Measurements from ENCODE around the gene OR2C3. TPM values are rescaled to one million over a fixed set of nuclear protein-coding genes. Genes with fewer than 3 reads are reported as not detected.

The OR2C3 gene
- total RNA-seq, 2 experiments from 2014 or later, result 0.02 TPM; not detected in 1

DNA sequence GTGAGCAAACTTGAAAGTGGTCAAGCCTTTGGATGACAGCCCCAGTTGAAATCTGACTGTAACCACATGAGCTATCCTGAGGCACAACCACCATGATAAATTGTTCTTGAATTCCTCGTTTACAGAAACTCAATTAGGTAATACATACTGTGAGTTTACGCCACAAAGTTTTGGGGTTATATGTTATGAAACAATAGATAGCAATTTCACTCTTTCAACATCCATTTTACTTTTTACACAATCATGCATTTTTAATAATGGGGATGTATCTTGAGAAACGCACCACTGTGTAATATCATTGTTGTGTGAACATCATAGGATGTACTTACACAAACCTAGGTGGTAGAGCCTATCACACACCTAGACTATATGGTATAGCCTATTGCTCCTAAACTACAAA lies 35.4 kb downstream of the OR2C3 start:
- no peaks in the 10 kb centered on the region for H3K9me3 Mint-ChIP-seq
- no peak overlapping the region for H3K4me3 Mint-ChIP-seq
- ChIA-PET CTCF (interaction anchor here (0.8 to 1.3 kb wide), 3 partner anchors 29 to 111 kb away, joined by 3 read pairs; no protein-coding TSS in a partner anchor), POLR2A (no interaction called here)
- TF ChIP-seq, protein P1, sequence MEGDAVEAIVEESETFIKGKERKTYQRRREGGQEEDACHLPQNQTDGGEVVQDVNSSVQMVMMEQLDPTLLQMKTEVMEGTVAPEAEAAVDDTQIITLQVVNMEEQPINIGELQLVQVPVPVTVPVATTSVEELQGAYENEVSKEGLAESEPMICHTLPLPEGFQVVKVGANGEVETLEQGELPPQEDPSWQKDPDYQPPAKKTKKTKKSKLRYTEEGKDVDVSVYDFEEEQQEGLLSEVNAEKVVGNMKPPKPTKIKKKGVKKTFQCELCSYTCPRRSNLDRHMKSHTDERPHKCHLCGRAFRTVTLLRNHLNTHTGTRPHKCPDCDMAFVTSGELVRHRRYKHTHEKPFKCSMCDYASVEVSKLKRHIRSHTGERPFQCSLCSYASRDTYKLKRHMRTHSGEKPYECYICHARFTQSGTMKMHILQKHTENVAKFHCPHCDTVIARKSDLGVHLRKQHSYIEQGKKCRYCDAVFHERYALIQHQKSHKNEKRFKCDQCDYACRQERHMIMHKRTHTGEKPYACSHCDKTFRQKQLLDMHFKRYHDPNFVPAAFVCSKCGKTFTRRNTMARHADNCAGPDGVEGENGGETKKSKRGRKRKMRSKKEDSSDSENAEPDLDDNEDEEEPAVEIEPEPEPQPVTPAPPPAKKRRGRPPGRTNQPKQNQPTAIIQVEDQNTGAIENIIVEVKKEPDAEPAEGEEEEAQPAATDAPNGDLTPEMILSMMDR (IDR thresholded peaks at IDR 0.05), result no peak
- H3K27me3 Mint-ChIP-seq, result peaks cover 8% of the 10 kb centered on the region
- no peak overlapping the region for H3K27ac Mint-ChIP-seq
- no peak for DNase-seq
- no peaks in the 10 kb centered on the region for H3K4me1 Mint-ChIP-seq (ENCODE audit: low read depth)
- H3K36me3 Mint-ChIP-seq (ENCODE audit: low read depth), result no peaks in the 10 kb centered on the region
- no peak for ATAC-seq
- intact Hi-C loops (cut with micrococcal nuclease), result no loop called here

- Mint-ChIP-seq H3K27ac (no peak overlapping the region), H3K27me3 (peaks cover 22% of the 10 kb centered on the region), H3K36me3 (ENCODE audit: low read depth) (no peaks in the 10 kb centered on the region), H3K4me1 (ENCODE audit: low read depth) (no peaks in the 10 kb centered on the region), H3K4me3 (no peak overlapping the region), H3K9me3 (no peaks in the 10 kb centered on the region)
- intact Hi-C loops (cut with micrococcal nuclease), result no loop called here
- ATAC-seq (no peak), DNase-seq (no peak)
- ChIA-PET CTCF (interaction anchor here (0.9 kb wide), 1 partner anchor 10 kb away, joined by 4 read pairs; no protein-coding TSS in a partner anchor), POLR2A (no interaction called here)
- TF ChIP-seq, protein P1 (IDR thresholded peaks at IDR 0.05), result no peak
Measured at GRCh38 chr1:247496581-247497285, 39.5 kb downstream of the OR2C3 start.

DNA sequence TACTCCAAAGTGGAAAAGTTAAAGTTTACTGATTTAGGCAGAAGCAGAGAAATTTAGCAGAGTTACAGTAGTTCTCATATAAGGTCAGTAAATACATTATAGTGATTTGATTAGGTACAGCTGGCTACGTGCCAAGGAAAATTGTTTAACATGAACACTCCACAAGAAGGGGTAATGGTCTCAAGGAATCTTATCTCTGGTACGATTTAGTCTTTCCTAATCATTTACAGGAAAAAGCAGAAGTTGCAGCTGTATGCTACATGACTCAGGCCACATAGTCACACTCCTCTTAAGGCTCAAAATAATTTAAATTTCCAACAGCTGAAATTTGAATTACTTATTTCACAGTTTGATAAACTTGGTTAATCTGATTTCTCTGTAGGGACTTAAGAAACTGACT lies 41.5 kb downstream of the OR2C3 start:
- no peaks in the 10 kb centered on the region for H3K36me3 Mint-ChIP-seq (ENCODE audit: low read depth)
- CTCF ChIA-PET, result no interaction called here
- DNase-seq (no peak), ATAC-seq (no peak)
- intact Hi-C loops (cut with micrococcal nuclease), result no loop called here
- no peak overlapping the region for H3K4me3 Mint-ChIP-seq
- POLR2A ChIA-PET, result no interaction called here
- H3K27me3 Mint-ChIP-seq, result peaks cover 29% of the 10 kb centered on the region
- H3K4me1 Mint-ChIP-seq (ENCODE audit: low read depth), result no peaks in the 10 kb centered on the region
- no peaks in the 10 kb centered on the region for H3K9me3 Mint-ChIP-seq
- H3K27ac Mint-ChIP-seq, result no peak overlapping the region
- TF ChIP-seq, protein P1 (IDR thresholded peaks at IDR 0.05), result no peak

GRCh38 chr1:247493106-247493505 lies 43.1 kb downstream of the OR2C3 start:
- Mint-ChIP-seq H3K9me3 (no peaks in the 10 kb centered on the region), H3K27me3 (peaks cover 26% of the 10 kb centered on the region), H3K27ac (no peak overlapping the region), H3K4me3 (no peak overlapping the region), H3K4me1 (ENCODE audit: low read depth) (no peaks in the 10 kb centered on the region), H3K36me3 (ENCODE audit: low read depth) (no peaks in the 10 kb centered on the region)
- ChIA-PET CTCF (no interaction called here), POLR2A (no interaction called here)
- no peak for ATAC-seq
- TF ChIP-seq, protein P1 (IDR thresholded peaks at IDR 0.05), result no peak
- no peak for DNase-seq
- intact Hi-C loops (cut with micrococcal nuclease), result no loop called here

- ChIA-PET POLR2A (no interaction called here), CTCF (interaction anchor here (8.6 to 8.8 kb wide), 2 partner anchors 101 to 118 kb away, joined by 77 to 93 read pairs; no protein-coding TSS in a partner anchor)
- H3K27me3 Mint-ChIP-seq, result peaks cover 25% of the 10 kb centered on the region
- intact Hi-C loops (cut with micrococcal nuclease), result no loop called here
- no peaks in the 10 kb centered on the region for H3K36me3 Mint-ChIP-seq (ENCODE audit: low read depth)
- H3K4me1 Mint-ChIP-seq (ENCODE audit: low read depth), result no peaks in the 10 kb centered on the region
- peak; percentile 2 for DNase-seq
- no peak overlapping the region for H3K27ac Mint-ChIP-seq
- ATAC-seq, result no peak
- H3K4me3 Mint-ChIP-seq, result no peak overlapping the region
- TF ChIP-seq, protein P1 (IDR thresholded peaks at IDR 0.05), result no peak
- H3K9me3 Mint-ChIP-seq, result no peaks in the 10 kb centered on the region
Measured at GRCh38 chr1:247491328-247491727, 44.9 kb downstream of the OR2C3 start.

All from activated CD8-positive, alpha-beta T cell treated with anti-CD3 and anti-CD28 coated beads for 36 hours (primary cell).